Endodermal cell (in vitro differentiated cells): ENCODE results near the gene ATP6V0D1. TPM values are rescaled to one million over a fixed set of nuclear protein-coding genes. Genes with fewer than 3 reads are reported as not detected.

ENCODE experiments used
- DNase-seq: peaks from one replicate; pipeline ENCODE4 v3.0.0-alpha.2; 2017
- H3K27ac ChIP-seq: 2 replicates; pipeline ENCODE4 v1.5.1; 2013; ENCODE audit warnings: mild to moderate bottlenecking, low read depth, low read length, moderate library complexity
- H3K27me3 ChIP-seq: 2 replicates; pipeline ENCODE4 v1.6.1; 2013; ENCODE audit warnings: mild to moderate bottlenecking, low read length, moderate library complexity; ENCODE audit not compliant: insufficient read depth, control insufficient read depth, poor library complexity, severe bottlenecking
- H3K36me3 ChIP-seq: 2 replicates; pipeline ENCODE4 v1.7.0; 2013; ENCODE audit warnings: mild to moderate bottlenecking, low read length, moderate library complexity; ENCODE audit not compliant: control insufficient read depth, insufficient read depth
- H3K4me1 ChIP-seq: one replicate; pipeline ENCODE4 v1.7.0; 2013; ENCODE audit warnings: low read length; ENCODE audit not compliant: control insufficient read depth, insufficient read depth
- H3K4me3 ChIP-seq: 2 replicates; pipeline ENCODE4 v1.5.1; 2013; ENCODE audit warnings: mild to moderate bottlenecking, low read length, moderate library complexity
- H3K9ac ChIP-seq: 2 replicates; pipeline ENCODE4 v1.6.1; 2013; ENCODE audit warnings: mild to moderate bottlenecking, low read length, moderate library complexity; ENCODE audit not compliant: poor library complexity, severe bottlenecking; ENCODE audit errors: extremely low read depth
- H3K9me3 ChIP-seq: 2 replicates; pipeline ENCODE4 v1.6.1; 2013; ENCODE audit warnings: mild to moderate bottlenecking, low read length, moderate library complexity; ENCODE audit not compliant: control insufficient read depth
- H3K27ac Mint-ChIP-seq: 2 replicates; pipeline ENCODE4 v1.8.0; 2020; ENCODE audit warnings: mixed read lengths
- H3K27me3 Mint-ChIP-seq: 2 replicates; pipeline ENCODE4 v1.8.0; 2021; ENCODE audit warnings: mild to moderate bottlenecking, mixed read lengths; ENCODE audit not compliant: insufficient read depth
- H3K36me3 Mint-ChIP-seq: 2 replicates; pipeline ENCODE4 v1.8.0; 2020; ENCODE audit warnings: low read depth, mixed read lengths
- H3K4me1 Mint-ChIP-seq: 2 replicates; pipeline ENCODE4 v1.8.0; 2020; ENCODE audit warnings: mixed read lengths
- H3K4me3 Mint-ChIP-seq: 2 replicates; pipeline ENCODE4 v1.8.0; 2020; ENCODE audit warnings: mild to moderate bottlenecking, moderate library complexity, mixed read lengths
- H3K9me3 Mint-ChIP-seq: 2 replicates; pipeline ENCODE4 v1.8.0; 2020; ENCODE audit warnings: mild to moderate bottlenecking, mixed read lengths
- WGBS, 2 experiments: methylation state at CpG; one replicate each; pipeline versions ENCODE4 v1.1.5 to v1.1.7; 2013; ENCODE audit warnings: missing lambda C conversion rate in 2 of 2, mixed read lengths in 1 of 2; ENCODE audit not compliant: insufficient coverage in 1 of 2, insufficient read length in 1 of 2; 5-methylcytosine and 5-hydroxymethylcytosine counted together
- total RNA-seq, 2 donors: library from RNA; stranded (reverse); fragmentation: NEBNext Ultra II Directional in 1 of 2; extraction: Animal tissue kit (Norgen Biotek cat#: 25700) in 1 of 2; gene quantifications; 2 replicates in 1 of 2; 3 replicates in 1 of 2; pipeline ENCODE4 v1.2.1, GENCODE V29; 2021
- TF ChIP-seq, protein P1 (sequence below): fragments of 200-600 bp; sonication (generic); conservative IDR thresholded peaks from 2 replicates; pipeline ENCODE4 v1.5.0; 2021; ENCODE audit warnings: antibody characterized with exemption, mild to moderate bottlenecking

Gene ATP6V0D1
- total RNA-seq, 2 donors from 2014 or later, result 56.0 to 58.3 TPM

GRCh38 chr16:67390816-67391423 is 90.0 kb downstream of the ATP6V0D1 start:
- WGBS, 2 experiments, result 96 to 98% methylated on average over 10 to 11 of the region's 11 CpGs
- H3K27ac Mint-ChIP-seq, result no peak overlapping the region
- H3K4me1 ChIP-seq, result peaks cover 5% of the 10 kb centered on the region
- no peak overlapping the region for H3K9ac ChIP-seq
- peaks cover 42% of the 10 kb centered on the region for H3K27me3 ChIP-seq
- H3K9me3 Mint-ChIP-seq, result no peaks in the 10 kb centered on the region
- H3K36me3 Mint-ChIP-seq, result no peaks in the 10 kb centered on the region
- no peaks in the 10 kb centered on the region for H3K9me3 ChIP-seq
- H3K4me3 Mint-ChIP-seq, result no peak overlapping the region
- DNase-seq, result no peak
- H3K27ac ChIP-seq, result no peak overlapping the region
- H3K27me3 Mint-ChIP-seq, result peaks cover 68% of the 10 kb centered on the region
- H3K4me3 ChIP-seq, result no peak overlapping the region
- TF ChIP-seq, protein P1, sequence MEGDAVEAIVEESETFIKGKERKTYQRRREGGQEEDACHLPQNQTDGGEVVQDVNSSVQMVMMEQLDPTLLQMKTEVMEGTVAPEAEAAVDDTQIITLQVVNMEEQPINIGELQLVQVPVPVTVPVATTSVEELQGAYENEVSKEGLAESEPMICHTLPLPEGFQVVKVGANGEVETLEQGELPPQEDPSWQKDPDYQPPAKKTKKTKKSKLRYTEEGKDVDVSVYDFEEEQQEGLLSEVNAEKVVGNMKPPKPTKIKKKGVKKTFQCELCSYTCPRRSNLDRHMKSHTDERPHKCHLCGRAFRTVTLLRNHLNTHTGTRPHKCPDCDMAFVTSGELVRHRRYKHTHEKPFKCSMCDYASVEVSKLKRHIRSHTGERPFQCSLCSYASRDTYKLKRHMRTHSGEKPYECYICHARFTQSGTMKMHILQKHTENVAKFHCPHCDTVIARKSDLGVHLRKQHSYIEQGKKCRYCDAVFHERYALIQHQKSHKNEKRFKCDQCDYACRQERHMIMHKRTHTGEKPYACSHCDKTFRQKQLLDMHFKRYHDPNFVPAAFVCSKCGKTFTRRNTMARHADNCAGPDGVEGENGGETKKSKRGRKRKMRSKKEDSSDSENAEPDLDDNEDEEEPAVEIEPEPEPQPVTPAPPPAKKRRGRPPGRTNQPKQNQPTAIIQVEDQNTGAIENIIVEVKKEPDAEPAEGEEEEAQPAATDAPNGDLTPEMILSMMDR, result no peak
- H3K4me1 Mint-ChIP-seq, result peaks cover 3% of the 10 kb centered on the region
- H3K36me3 ChIP-seq, result no peaks in the 10 kb centered on the region

GRCh38 chr16:67389911-67390815 is 90.8 kb downstream of the ATP6V0D1 start:
- TF ChIP-seq, protein P1, result no peak
- Histone ChIP-seq H3K27ac (no peak overlapping the region), H3K4me3 (no peak overlapping the region), H3K4me1 (peaks cover 5% of the 10 kb centered on the region), H3K9ac (no peak overlapping the region), H3K36me3 (no peaks in the 10 kb centered on the region), H3K9me3 (no peaks in the 10 kb centered on the region), H3K27me3 (peaks cover 35% of the 10 kb centered on the region)
- peaks cover 3% of the 10 kb centered on the region for H3K4me1 Mint-ChIP-seq
- peaks cover 67% of the 10 kb centered on the region for H3K27me3 Mint-ChIP-seq
- no peak overlapping the region for H3K27ac Mint-ChIP-seq
- no peak for DNase-seq
- H3K36me3 Mint-ChIP-seq, result no peaks in the 10 kb centered on the region
- H3K9me3 Mint-ChIP-seq, result no peaks in the 10 kb centered on the region
- WGBS, 2 experiments, result 91% methylated on average over 24 to 27 of the region's 27 CpGs
- H3K4me3 Mint-ChIP-seq, result no peak overlapping the region

DNA sequence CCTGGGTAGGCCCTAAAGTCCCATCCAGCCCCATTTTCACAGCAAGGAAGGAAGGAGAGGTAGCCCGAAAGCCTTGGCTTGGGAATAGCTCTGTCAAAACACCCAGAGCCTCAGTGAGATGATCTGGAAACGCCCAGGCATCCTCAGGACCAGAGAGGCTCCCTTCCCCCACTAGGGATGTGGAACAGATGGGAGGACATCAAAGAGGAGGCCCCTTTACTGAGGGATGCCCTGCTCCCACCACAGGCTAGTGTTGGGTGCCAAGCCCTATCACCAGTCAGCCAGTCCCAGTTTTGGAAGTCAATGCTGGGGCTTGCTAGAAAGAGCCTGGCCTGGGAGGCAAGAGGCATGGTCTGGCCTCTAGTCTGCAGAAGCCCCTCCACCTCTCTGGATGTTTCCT is 92.4 kb downstream of the ATP6V0D1 start:
- H3K36me3 Mint-ChIP-seq, result no peaks in the 10 kb centered on the region
- H3K4me3 ChIP-seq, result no peak overlapping the region
- H3K4me3 Mint-ChIP-seq, result no peak overlapping the region
- TF ChIP-seq, protein P1, result no peak
- H3K9ac ChIP-seq, result no peak overlapping the region
- H3K36me3 ChIP-seq, result no peaks in the 10 kb centered on the region
- H3K27ac Mint-ChIP-seq, result no peak overlapping the region
- no peak for DNase-seq
- peaks cover 19% of the 10 kb centered on the region for H3K27me3 ChIP-seq
- no peak overlapping the region for H3K27ac ChIP-seq
- WGBS, 2 experiments, result 80% methylated on average over 1 to 2 of the region's 2 CpGs
- H3K4me1 Mint-ChIP-seq, result no peaks in the 10 kb centered on the region
- peaks cover 53% of the 10 kb centered on the region for H3K27me3 Mint-ChIP-seq
- peaks cover 5% of the 10 kb centered on the region for H3K4me1 ChIP-seq
- H3K9me3 ChIP-seq, result no peaks in the 10 kb centered on the region
- no peaks in the 10 kb centered on the region for H3K9me3 Mint-ChIP-seq
